CD4-positive, alpha-beta T cell treated with Interleukin-4 for 4 hours (primary cell): ENCODE measurements around the gene SPRR1B.
"Not testable (repeated sequence)": the region's sequence is repeated elsewhere in the genome, so short reads cannot be mapped to it uniquely, and the experiment has no call there.

ENCODE experiments used
- DNase-seq: peaks from one replicate; pipeline ENCODE4 v3.0.0-alpha.2; 2020

SPRR1B gene

GRCh38 chr1:153030895-153031294 lies at the start of gene SPRR1B:
Gene SPRR1B, plus strand, starts transcription at chr1:153031203. Its CDS starts 1,143 bp downstream, at chr1:153032346.
- DNase-seq: no peak

GRCh38 chr1:152982076-152982475 lies 48.9 kb upstream of the SPRR1B start:
- no peak for DNase-seq

- DNase-seq: no peak
Measured at GRCh38 chr1:152983234-152983633, 47.8 kb upstream of the SPRR1B start.

GRCh38 chr1:152983743-152984142 lies 47.3 kb upstream of the SPRR1B start, which contains the start of gene SPRR1A:
Gene SPRR1A, plus strand, starts transcription at chr1:152984081. Its CDS starts 1,150 bp downstream, at chr1:152985231.
- no peak for DNase-seq

GRCh38 chr1:152986578-152986977 lies 44.4 kb upstream of the SPRR1B start:
- no peak for DNase-seq

GRCh38 chr1:152993186-152993585 lies 37.8 kb upstream of the SPRR1B start:
- DNase-seq: no peak

- no peak for DNase-seq
Measured at GRCh38 chr1:152995842-152996241, 35.2 kb upstream of the SPRR1B start.

GRCh38 chr1:152996633-152997400 lies 34.2 kb upstream of the SPRR1B start:
- DNase-seq: no peak

GRCh38 chr1:152997901-152998300 lies 33.1 kb upstream of the SPRR1B start:
- no peak for DNase-seq

GRCh38 chr1:152998476-152998875 lies 32.5 kb upstream of the SPRR1B start:
- DNase-seq: no peak

GRCh38 chr1:152999818-153000217 lies 31.2 kb upstream of the SPRR1B start:
- no peak for DNase-seq

- DNase-seq: no peak
Measured at GRCh38 chr1:153000294-153000693, 30.7 kb upstream of the SPRR1B start.

- DNase-seq: no peak
Measured at GRCh38 chr1:153001382-153001781, 29.6 kb upstream of the SPRR1B start, which contains the start of gene SPRR3. Gene SPRR3, plus strand, starts transcription at chr1:153001749. Its CDS starts 1,272 bp downstream, at chr1:153003021.

GRCh38 chr1:153011235-153011758 lies 19.7 kb upstream of the SPRR1B start:
- DNase-seq: not testable (repeated sequence)

GRCh38 chr1:153021829-153022228 lies 9.2 kb upstream of the SPRR1B start:
- DNase-seq: not testable (repeated sequence)

GRCh38 chr1:153022340-153022739 lies 8.7 kb upstream of the SPRR1B start:
- DNase-seq: not testable (repeated sequence)

- DNase-seq: no peak
Measured at GRCh38 chr1:153023109-153023508, 7.9 kb upstream of the SPRR1B start.

GRCh38 chr1:153024413-153024812 lies 6.6 kb upstream of the SPRR1B start:
- DNase-seq: no peak

- no peak for DNase-seq
Measured at GRCh38 chr1:153025797-153026196, 5.2 kb upstream of the SPRR1B start.

GRCh38 chr1:153028766-153029165 lies 2.2 kb upstream of the SPRR1B start:
- DNase-seq: no peak

GRCh38 chr1:153032073-153032472 lies 1.1 kb downstream of the SPRR1B start:
- DNase-seq: no peak

GRCh38 chr1:153032677-153033308 lies 1.8 kb downstream of the SPRR1B start:
- no peak for DNase-seq

GRCh38 chr1:153035211-153035610 lies 4.2 kb downstream of the SPRR1B start:
- no peak for DNase-seq
